ENCODE measurements around the gene ECT2L.

DNA sequence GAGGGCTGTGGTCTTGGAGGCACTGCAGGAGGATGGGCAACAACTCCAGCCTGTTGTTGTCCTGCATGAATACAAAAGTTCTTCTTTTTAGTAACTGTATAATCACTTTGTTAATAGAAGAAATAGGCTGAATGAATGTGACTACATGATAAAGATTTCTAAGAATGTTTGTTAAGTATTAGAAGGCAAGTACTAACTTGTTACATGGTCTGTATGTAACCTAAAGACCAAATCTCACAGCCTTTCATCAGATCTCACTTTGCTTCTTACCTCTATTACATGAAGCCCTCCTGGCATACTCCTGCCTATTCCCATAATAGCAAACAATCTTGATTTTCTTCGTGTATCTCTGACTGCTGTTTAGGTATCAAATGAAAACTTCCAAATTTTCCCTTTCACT lies 118.8 kb downstream of the ECT2L start:
- TF ChIP-seq, protein P1, sequence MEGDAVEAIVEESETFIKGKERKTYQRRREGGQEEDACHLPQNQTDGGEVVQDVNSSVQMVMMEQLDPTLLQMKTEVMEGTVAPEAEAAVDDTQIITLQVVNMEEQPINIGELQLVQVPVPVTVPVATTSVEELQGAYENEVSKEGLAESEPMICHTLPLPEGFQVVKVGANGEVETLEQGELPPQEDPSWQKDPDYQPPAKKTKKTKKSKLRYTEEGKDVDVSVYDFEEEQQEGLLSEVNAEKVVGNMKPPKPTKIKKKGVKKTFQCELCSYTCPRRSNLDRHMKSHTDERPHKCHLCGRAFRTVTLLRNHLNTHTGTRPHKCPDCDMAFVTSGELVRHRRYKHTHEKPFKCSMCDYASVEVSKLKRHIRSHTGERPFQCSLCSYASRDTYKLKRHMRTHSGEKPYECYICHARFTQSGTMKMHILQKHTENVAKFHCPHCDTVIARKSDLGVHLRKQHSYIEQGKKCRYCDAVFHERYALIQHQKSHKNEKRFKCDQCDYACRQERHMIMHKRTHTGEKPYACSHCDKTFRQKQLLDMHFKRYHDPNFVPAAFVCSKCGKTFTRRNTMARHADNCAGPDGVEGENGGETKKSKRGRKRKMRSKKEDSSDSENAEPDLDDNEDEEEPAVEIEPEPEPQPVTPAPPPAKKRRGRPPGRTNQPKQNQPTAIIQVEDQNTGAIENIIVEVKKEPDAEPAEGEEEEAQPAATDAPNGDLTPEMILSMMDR (conservative IDR thresholded peaks at IDR 0.05; ENCODE audit: low read depth, low read length): no peak
- TF ChIP-seq POLR2A (IDR thresholded peaks at IDR 0.05; ENCODE audit: low read depth, low read length) (no peak), MAFK (IDR thresholded peaks at IDR 0.05; ENCODE audit: low read depth, low read length) (no peak), CEBPB (IDR thresholded peaks at IDR 0.05; ENCODE audit: low read depth, low read length) (no peak)
- TF ChIP-seq, protein P2, sequence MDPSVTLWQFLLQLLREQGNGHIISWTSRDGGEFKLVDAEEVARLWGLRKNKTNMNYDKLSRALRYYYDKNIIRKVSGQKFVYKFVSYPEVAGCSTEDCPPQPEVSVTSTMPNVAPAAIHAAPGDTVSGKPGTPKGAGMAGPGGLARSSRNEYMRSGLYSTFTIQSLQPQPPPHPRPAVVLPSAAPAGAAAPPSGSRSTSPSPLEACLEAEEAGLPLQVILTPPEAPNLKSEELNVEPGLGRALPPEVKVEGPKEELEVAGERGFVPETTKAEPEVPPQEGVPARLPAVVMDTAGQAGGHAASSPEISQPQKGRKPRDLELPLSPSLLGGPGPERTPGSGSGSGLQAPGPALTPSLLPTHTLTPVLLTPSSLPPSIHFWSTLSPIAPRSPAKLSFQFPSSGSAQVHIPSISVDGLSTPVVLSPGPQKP (IDR thresholded peaks at IDR 0.05; ENCODE audit: borderline replicate concordance, low read depth, low read length): no peak
